Large intestine (tissue), 3 donors: ENCODE measurements around the gene ACCS. TPM values are rescaled to one million over a fixed set of nuclear protein-coding genes. Genes with fewer than 3 reads are reported as not detected.

ENCODE experiments used
- DNase-seq, 2 donors: peaks; one replicate each; pipeline versions ENCODE4 v3.0.0 to v3.0.0-alpha.2; 2013
- H3K27ac ChIP-seq: one replicate; pipeline ENCODE4 v1.5.1; 2013; ENCODE audit warnings: low read length
- H3K27me3 ChIP-seq: 2 replicates; pipeline ENCODE4 v1.6.1; 2013; ENCODE audit warnings: low read length; ENCODE audit not compliant: control insufficient read depth, insufficient read depth
- H3K36me3 ChIP-seq: 2 replicates; pipeline ENCODE4 v1.6.1; 2013; ENCODE audit warnings: low read length; ENCODE audit not compliant: control insufficient read depth, insufficient read depth
- H3K4me1 ChIP-seq: one replicate; pipeline ENCODE4 v1.6.1; 2013; ENCODE audit warnings: low read length; ENCODE audit not compliant: control insufficient read depth, insufficient read depth
- H3K4me3 ChIP-seq: one replicate; pipeline ENCODE4 v1.5.1; 2013; ENCODE audit warnings: low read length
- H3K9me3 ChIP-seq: one replicate; pipeline ENCODE4 v1.6.1; 2013; ENCODE audit warnings: mild to moderate bottlenecking, low read depth, low read length, moderate library complexity; ENCODE audit not compliant: control insufficient read depth
- WGBS: methylation state at CpG from one replicate; pipeline ENCODE4 v1.1.5; 2013; ENCODE audit warnings: low lambda C conversion rate; ENCODE audit not compliant: insufficient coverage; 5-methylcytosine and 5-hydroxymethylcytosine counted together
- polyA plus RNA-seq: library from polyadenylated mRNA; unstranded; fragments of 120-200 nt; gene quantifications from one replicate; pipeline ENCODE4 v1.2.1, GENCODE V29; 2013

Gene ACCS
- polyA plus RNA-seq, 1 donor: 49.5 TPM

DNA sequence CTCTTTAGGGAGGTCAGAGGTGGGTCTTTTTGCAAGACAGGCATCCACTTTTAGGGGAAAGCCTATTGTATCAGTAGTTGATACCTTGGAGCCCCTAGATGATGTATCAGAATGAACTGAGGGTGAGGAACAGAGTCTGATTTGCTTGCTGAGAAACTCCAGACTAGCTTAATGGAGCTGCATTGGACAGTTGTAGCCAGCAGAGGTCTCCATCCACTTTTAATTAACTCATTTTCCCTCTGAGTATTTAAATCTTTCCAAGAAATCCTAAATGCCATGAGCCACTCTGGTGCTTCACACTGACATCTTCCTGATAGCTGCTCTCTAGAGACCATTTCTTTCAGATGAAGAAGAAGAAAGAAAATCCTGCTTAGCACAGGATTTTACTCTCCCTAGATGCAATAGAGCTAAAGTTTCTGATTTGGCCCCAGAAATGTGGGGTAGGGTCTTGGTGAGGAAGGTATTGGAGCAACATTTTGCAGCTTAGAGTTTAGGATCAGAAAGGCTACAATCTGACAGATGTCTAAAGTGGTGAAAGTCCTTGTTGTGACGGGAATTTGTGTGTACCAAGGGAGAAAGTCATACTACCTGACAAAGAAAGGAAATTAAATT is 67.4 kb downstream of the ACCS start:
- H3K4me1 ChIP-seq: peaks cover 5% of the 10 kb centered on the region
- H3K4me3 ChIP-seq: no peak overlapping the region
- no peak overlapping the region for H3K27ac ChIP-seq
- no CpG with 5 or more reads among the region's 1 CpG for WGBS
- H3K27me3 ChIP-seq: no peaks in the 10 kb centered on the region
- peak in 1 of 2 donors; percentile 12 for DNase-seq
- no peaks in the 10 kb centered on the region for H3K9me3 ChIP-seq
- peaks cover 41% of the 10 kb centered on the region for H3K36me3 ChIP-seq

Other genes with a start within 250 kb of the ACCS start
- gene ALKBH3, start 185.4 kb upstream of the ACCS start, polyA plus RNA-seq: 32.4 TPM
- gene C11orf96, start 123.6 kb upstream of the ACCS start, polyA plus RNA-seq: 40.7 TPM
- 0.03 TPM for gene ACCSL, start 18.3 kb upstream of the ACCS start, polyA plus RNA-seq
- 51.6 TPM for gene EXT2, start 29.4 kb downstream of the ACCS start, polyA plus RNA-seq
- gene ALX4, start 243.9 kb downstream of the ACCS start, polyA plus RNA-seq: 0.13 TPM